ENCODE results near the gene PTPRM. TPM values are rescaled to one million over a fixed set of nuclear protein-coding genes. Genes with fewer than 3 reads are reported as not detected.

PTPRM gene
- total RNA-seq, 1 experiment from 2014 or later: 6.2 TPM

- no peak overlapping the region for H2BK5ac ChIP-seq (ENCODE audit: insufficient read length, low read length)
- no peak overlapping the region for H4K91ac ChIP-seq (ENCODE audit: insufficient read length, low read depth, low read length)
- H2BK15ac ChIP-seq (ENCODE audit: low read depth, low read length): no peak overlapping the region
- no peak overlapping the region for H3T11ph ChIP-seq (ENCODE audit: low read length)
- Mint-ChIP-seq H3K4me3 (no peak overlapping the region), H3K9me3 (no peaks in the 10 kb centered on the region; a peak in 1 of 5 replicates), H3K27ac (no peak overlapping the region), H3K27me3 (ENCODE audit: low read depth) (no peaks in the 10 kb centered on the region; the same call in 1 of the 2 replicates), H3K36me3 (ENCODE audit: insufficient read depth in 1 of 3, low read depth in 3 of 3) (no peaks in the 10 kb centered on the region), H3K4me1 (peaks cover 2 to 4% of the 10 kb centered on the region in 2 experiments; a peak in 3 of 4 replicates)
- H3K18ac ChIP-seq (ENCODE audit: insufficient read length, low read depth, low read length): no peak overlapping the region
- H4K5ac ChIP-seq (ENCODE audit: insufficient read length, low read depth, low read length): no peak overlapping the region
- H2BK120ac ChIP-seq (ENCODE audit: low read depth, low read length, poor library complexity, severe bottlenecking): no peak overlapping the region
- H3K79me2 ChIP-seq (ENCODE audit: insufficient read depth, low read length): no peaks in the 10 kb centered on the region
- no peak overlapping the region for H3K23ac ChIP-seq (ENCODE audit: insufficient read length, low read depth, low read length)
- H3K27me3 ChIP-seq (ENCODE audit: insufficient read depth, low read length): no peaks in the 10 kb centered on the region
- no peak overlapping the region for H3K9ac ChIP-seq (ENCODE audit: extremely low read depth, insufficient read length, low read length)
- H2BK12ac ChIP-seq (ENCODE audit: insufficient read length, low read depth, low read length): no peak overlapping the region
- H3K9me3 ChIP-seq (ENCODE audit: control insufficient read depth, low read depth, low read length): no peaks in the 10 kb centered on the region
- no peak overlapping the region for H2BK20ac ChIP-seq (ENCODE audit: low read depth, low read length, poor library complexity, severe bottlenecking)
- H4K8ac ChIP-seq (replicated peaks; ENCODE audit: insufficient read length, low read depth, low read length): no peak overlapping the region
- H2AFZ ChIP-seq (ENCODE audit: low read length): no peak overlapping the region
- H3K56ac ChIP-seq (ENCODE audit: insufficient read length, low read depth, low read length): no peak overlapping the region
- H3K27ac ChIP-seq (ENCODE audit: insufficient read length, low read depth, low read length): no peak overlapping the region
- DNase-seq: no peak
- H2AK5ac ChIP-seq (ENCODE audit: insufficient read length, low read length): no peak overlapping the region
- no peak overlapping the region for H3K4ac ChIP-seq (ENCODE audit: low read depth, low read length)
- no CpG with 5 or more reads among the region's 5 CpGs for WGBS (ENCODE audit: extremely low coverage, insufficient read length, low lambda C conversion rate)
- H3K4me2 ChIP-seq (ENCODE audit: insufficient read depth, insufficient read length, low read length): no peak overlapping the region
- H3K23me2 ChIP-seq (ENCODE audit: insufficient read length, low read depth, low read length, poor library complexity, severe bottlenecking): no peaks in the 10 kb centered on the region
- H3K4me1 ChIP-seq (ENCODE audit: insufficient read depth, low read length): no peaks in the 10 kb centered on the region
- H3K14ac ChIP-seq (ENCODE audit: insufficient read depth, low read length): no peak overlapping the region
- no peaks in the 10 kb centered on the region for H4K20me1 ChIP-seq (ENCODE audit: control insufficient read depth, insufficient read depth, insufficient read length)
- H3K79me1 ChIP-seq (ENCODE audit: insufficient read depth, low read depth, low read length, poor library complexity, severe bottlenecking): no peaks in the 10 kb centered on the region
- no peak for TF ChIP-seq CTCF (conservative IDR thresholded peaks at IDR 0.05)
These were observed 318.7 kb downstream of the PTPRM start for GRCh38 chr18:7885865-7886264.
